NK-92 (cell line): ENCODE results near the gene ARHGAP26.
"Not testable (repeated sequence)": the region's sequence is repeated elsewhere in the genome, so short reads cannot be mapped to it uniquely, and the experiment has no call there.

ENCODE experiments used
- DNase-seq: peaks from one replicate; lab custom pipeline; 2025; ENCODE audit not compliant: unreplicated experiment; lab: John Stamatoyannopoulos, UW

ARHGAP26 gene

GRCh38 chr5:142924135-142924883, 154.1 kb downstream of the ARHGAP26 start:
- no peak for DNase-seq

DNA sequence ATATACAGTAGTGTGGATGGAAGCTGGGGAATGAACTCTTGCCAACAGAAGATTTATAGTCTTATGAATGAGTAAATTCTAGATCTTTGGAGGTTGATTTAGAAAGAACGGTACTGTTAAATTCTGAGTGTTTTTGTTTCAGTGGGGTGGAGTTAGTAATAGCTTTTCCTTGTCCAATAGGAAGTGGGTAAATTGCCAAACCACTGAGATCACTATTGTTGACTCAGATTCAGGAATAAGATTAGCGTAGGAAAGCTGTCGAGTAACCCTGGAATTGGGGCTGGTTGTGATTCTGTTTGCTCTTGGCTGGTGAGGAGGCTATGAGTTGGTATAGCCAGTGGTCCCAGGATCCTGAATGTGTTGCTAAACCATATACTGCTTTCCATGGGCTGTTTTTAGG, 155.6 kb downstream of the ARHGAP26 start:
- DNase-seq: no peak

DNA sequence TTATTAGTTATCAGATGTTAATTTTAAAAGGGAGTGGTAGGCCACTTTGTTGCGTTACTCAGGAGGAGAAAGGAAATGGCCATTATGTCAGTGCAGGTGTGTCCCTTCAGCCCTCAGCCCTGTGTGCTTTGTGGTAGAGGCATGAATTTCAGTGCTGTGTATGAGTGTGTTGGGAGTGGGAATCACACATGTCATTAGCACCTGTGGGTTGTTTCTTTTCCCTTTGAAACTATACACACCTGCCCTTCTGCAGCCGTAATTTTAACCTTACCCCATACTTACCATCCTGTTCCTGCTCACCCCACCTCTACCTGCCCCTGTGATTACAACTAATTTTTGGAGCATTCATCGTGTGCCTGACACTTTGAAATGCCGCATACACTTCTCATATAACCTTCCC, 156.4 kb downstream of the ARHGAP26 start:
- no peak for DNase-seq

GRCh38 chr5:142928999-142929398, 158.8 kb downstream of the ARHGAP26 start:
- not testable (repeated sequence) for DNase-seq

DNA sequence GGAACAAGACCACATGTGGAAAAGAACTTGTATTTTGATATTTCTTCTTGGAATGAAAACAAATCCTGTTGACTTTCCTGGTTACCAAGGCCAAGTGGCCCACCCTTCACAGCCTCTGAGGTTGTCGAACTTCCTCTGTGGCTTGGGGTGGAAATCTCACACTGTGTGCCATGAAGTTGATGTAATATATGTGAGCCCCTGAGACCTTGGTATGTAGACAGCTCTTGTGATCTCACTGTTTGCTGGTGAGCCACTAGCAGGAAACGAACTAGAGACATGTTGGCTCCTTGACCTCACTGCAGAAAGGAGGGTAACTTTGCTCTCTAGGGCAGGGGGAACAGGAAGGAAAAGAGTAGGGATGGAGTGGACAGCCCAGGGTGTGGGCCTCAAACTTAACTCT, 159.4 kb downstream of the ARHGAP26 start:
- no peak for DNase-seq

DNA sequence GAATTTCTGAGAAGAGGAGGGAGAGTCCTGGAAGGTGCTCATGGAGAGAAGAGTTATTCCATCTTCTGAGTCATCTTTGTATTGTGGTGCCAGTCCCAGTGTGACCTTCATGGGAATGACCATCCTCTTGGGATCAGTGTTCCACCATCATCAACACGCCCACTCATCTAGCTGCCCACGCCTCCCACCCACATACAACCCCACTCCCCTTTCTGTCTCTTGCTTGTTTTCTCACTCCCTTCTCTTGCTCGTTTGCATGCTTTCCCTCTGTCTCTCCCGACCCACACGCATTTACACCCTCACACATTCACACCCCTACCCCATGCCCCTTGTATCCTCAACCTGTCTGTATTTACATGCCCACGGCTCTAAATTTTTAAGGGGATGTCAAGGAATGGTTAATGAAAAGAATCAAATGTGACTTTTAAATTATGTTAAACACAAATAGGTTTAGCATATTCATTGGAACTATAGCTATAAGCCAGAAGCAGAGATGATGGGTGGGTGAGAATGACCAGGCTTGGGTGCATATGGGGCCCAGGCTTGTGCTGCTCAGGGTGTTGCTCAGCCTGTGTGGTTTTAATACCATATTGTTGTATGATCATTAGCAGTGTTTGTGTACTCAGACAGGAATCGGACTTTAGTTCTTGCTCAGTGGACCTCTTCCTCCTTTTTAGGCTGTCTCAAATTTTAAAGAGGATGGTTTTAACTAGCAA, 160.4 kb downstream of the ARHGAP26 start:
- no peak for DNase-seq

DNA sequence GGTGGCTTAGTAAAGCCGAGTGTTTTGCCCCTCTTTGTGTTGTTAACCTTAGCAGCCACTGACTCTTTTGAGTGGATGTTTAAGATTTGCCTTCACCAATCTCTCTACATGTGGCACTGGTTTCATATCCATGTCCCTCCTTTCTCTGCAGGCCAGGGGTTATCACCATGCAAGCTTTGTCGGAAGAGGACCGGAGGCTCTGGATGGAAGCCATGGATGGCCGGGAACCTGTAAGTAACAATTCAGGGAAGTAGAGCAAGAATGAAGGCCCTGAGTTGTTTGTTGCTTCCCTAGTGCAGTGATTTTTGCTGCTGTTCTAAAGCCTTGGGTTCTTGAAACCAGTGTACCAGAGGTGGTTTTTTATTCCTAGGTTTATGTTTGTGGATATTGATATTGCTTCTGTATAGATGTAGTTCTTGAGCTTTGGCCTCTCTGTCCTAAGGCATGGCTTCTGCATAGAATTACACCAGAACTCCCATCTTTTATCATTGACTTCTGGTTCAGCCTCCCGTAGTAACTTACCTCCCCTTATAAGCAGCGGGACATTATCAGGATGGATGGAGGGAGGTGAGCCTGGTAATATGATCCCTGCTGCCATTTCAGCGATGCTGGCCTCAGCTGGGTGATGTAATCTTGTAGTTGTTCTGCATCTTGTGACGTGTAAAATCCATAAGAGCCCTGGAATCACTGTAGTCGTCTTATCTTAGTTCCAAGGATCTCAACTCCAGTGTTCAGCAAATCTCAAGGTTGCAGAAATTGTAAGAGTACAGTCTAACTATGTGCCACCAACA, 161.9 kb downstream of the ARHGAP26 start:
- DNase-seq: no peak

DNA sequence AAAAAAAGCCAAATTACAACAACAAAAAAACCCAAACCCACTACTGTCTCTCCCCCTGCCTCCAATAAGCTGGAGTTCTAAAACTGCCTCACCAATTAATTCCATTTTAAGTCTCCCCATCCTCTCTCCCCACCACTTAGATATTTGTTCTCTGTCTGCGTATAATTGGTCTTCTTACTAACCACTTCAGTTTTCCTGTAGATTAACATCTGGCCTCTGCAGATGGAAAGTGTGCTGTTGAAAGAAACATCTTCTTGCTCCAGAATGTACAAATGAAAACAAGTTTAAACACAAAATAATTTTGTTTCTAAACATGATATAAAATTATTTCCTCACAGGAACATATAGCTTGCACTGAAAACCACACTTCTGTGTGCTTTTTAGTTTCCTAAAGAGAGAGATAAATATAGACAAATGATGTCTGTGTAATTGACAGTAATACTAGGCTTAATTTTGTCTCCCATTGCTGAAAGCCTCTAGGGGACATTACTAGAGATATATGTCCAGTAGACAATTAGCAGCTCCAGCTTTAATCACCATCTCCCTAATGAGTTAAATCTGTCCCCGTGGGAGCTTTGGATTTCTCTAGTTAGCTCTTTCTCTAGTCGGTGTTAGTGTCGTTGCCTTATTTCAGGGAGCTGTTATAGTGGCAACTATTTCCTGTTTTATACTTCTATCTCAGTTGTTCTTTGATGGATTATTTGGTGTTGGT, 164.0 kb downstream of the ARHGAP26 start:
- DNase-seq: no peak

DNA sequence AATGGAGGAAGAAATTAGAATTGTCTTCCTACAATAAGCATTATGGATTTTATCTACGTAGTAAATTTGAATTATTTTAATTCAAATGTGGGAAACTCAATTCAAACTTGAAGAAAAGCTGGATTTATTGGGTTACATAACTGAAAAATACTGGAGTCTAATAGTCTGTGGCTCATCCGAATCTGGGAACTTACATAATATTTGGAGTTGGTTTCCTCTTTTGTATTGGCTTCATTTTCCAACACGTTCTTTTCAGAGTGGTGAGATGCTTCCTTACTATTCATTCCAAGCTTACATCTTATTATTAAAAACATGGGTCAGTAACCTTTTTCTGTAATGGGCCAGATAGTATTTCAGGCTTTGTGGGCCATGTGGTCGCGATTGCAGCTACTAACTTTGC, 164.8 kb downstream of the ARHGAP26 start:
- no peak for DNase-seq

DNA sequence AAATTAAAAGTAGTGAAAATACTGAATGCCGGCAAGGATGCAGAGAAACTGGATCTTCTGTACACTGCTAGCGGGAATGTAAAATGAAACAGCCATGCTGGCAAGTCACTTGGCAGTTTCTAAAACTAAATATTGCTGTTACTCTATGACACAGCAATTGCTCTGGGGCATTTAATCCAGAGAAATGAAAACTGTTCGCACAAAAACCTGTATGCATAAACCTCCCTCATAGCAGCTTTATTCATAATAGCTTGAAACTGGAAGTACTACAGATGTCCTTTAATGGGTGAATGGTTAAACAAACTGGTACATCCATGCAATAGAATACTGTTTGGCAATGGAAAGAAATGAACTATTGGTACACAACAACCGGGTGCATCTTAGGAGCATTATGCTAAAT, 167.2 kb downstream of the ARHGAP26 start:
- DNase-seq: no peak

GRCh38 chr5:142938266-142938880, 168.2 kb downstream of the ARHGAP26 start:
- no peak for DNase-seq

DNA sequence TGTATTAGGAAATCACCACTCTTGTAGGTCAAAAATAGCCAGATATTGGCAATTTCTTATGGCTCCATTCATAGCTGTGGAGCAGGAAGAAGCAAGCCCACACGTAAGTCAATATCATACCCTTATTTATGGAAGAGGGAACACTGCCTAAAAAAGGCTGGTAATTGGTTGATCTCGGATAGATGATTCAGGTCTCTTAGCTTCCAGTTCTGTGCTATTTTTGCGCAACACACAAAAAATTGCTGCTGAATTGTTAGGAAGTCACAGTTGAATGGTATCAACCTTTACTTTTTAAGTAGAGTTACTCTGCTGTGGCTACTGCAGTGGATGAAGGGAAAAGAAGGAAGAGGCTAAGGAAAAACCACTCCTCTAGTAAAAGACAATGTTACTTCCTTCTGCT, 168.8 kb downstream of the ARHGAP26 start:
- DNase-seq: no peak

- no peak for DNase-seq
Observed at GRCh38 chr5:142939884-142940283, 169.7 kb downstream of the ARHGAP26 start.

DNA sequence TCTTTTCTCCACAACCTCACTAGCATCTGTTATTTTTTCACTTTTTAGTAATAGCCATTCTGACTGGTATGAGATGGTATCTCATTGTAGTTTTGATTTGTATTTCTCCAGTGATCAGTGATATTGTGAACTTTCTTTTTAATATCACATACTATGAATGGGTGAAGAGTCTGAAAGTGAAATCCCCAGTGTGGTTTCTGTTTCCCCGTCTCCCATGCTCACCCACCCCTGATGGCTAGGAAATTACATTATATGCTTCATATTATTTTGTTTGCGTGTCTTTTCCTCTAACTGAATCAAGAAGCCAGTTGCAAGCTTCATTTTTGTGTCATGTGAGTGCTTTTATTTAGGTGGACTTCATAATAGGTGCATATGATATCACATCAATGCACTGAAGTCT, 171.1 kb downstream of the ARHGAP26 start:
- no peak for DNase-seq

DNA sequence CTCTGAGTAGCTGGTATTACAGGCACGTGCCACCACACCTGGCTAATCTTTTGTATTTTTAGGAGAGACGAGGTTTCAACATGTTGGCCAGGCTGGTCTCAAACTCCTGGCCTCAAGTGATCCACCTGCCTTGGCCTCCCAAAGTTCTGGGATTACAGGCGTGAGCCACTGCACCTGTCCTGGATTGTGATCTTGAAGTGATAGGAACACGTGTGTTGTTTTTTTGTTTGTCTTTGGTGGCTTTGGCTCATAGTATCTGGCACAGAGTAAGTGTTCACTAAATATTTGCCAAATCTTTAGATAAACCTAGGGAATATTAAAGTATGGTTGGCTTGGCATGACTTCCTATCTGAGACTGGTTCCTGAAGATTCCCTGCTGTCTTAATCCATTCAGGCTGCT, 172.7 kb downstream of the ARHGAP26 start:
- no peak for DNase-seq

- no peak for DNase-seq
Observed at GRCh38 chr5:142944140-142944539, 174.0 kb downstream of the ARHGAP26 start.

DNA sequence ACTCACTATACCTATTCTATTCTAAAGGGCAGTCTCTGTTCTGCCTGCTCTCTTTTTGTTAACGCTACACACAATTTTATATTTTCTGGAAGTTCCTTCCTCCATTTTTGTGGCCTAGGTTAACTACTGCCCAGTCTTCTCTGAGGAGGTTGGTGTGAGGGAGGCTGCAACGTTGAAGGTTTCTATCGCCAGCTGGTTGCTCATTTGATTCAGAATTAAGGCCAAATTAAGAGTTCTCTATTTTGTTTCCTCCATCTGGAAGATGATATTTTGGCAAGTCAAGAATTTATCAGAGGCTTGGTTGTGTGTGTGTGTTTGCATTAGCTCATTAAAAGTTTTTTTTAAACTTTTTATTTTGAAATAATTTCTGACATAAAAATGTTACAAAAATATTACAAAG, 175.1 kb downstream of the ARHGAP26 start:
- no peak for DNase-seq

DNA sequence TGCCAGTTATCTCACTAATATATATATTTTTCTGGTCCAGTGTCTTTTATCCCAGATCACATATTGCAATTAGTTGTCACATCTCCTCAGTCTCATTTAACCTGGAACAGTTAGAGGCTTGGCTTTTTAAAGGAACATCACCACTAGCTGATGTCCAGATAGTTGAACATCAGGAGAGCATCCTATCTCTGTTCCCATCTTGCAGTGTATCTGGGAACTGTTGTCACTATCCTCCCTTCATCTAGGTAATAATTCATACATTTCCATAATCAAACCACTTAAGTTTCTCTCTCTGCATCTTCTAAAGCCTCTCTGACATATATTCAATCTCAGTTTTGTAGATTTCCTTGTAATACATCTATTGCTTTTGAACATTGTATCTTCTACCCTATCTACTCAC, 175.7 kb downstream of the ARHGAP26 start:
- no peak for DNase-seq

DNA sequence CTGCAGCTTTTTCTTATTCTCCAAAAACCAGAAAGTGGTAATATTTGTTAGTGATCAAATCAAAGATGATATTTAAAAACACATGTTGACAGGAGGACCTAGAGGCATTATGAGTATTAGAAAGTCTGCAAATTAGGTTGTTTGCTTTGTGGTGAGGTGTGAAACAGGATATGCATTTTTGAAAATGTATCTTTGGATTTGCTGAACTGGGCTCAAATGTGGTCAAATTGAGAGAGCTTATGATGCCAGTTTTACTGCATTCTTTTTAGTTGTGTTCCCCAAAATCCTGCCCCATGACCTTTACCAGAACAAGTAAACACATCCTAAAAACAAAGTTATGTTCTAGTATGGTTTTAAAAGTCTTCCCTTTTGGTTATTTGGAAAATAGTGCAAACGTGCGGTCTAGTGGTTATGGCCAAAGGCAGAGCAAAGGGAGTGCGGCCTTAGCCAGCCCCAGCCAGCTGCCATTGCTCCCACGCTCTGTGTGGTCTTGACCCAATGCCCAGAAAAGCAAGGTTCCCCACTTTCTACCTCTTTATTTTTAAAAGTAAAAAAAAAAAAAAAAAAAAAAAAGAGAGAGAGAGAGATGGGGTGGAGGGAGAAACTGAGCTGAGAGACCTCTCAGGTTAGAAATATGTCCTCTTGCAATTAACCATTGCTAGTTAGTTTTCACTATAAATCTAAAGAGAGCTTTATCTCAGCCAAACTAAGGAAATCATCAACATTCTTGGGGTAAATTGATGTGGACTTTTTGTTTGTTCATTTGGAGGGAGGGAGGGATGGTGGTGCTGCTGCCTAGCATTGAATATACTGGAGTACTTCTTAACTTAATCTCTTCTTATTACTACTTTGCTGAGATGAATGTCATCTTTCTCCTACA, 176.6 kb downstream of the ARHGAP26 start:
- no peak for DNase-seq

DNA sequence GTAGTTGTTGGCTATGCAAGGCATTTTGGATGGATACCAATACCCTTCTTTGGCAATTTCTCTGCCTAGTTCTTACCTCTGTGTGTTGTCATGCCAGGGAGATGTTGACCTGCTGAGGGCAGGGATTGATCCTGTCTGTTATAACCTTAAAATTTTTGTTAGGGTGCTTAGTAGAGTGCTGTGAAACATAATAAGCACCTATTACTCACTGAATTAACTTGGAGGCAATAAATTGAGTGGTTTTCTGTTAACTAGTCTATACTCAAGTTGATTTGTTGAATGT, 177.2 kb downstream of the ARHGAP26 start:
- DNase-seq: no peak
